ENCODE data around the gene IGIP.
"Not testable (repeated sequence)": the region's sequence is repeated elsewhere in the genome, so short reads cannot be mapped to it uniquely, and the experiment has no call there.

IGIP gene

DNA sequence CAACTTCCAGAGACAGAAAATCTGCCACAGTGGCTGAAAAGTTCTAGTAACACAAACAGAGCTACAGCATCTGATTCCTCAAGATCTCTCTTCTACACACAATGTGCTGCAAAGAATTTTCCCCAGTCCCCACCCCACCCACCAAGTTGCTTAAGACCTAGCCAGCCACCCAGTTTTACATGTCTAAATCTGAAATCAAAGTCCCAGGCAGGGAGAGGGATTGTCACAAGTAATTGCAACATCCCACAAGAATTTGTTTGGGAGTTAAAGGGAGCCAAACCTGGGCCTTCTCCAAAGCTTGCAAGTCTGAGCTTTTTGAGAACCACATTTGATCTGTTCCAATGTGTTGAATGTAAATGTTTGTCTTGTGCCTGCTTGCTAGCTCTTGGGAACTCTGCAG, 15.5 kb downstream of the IGIP start:
- DNase-seq (ENCODE audit: low read depth), result peak; percentile 30

DNA sequence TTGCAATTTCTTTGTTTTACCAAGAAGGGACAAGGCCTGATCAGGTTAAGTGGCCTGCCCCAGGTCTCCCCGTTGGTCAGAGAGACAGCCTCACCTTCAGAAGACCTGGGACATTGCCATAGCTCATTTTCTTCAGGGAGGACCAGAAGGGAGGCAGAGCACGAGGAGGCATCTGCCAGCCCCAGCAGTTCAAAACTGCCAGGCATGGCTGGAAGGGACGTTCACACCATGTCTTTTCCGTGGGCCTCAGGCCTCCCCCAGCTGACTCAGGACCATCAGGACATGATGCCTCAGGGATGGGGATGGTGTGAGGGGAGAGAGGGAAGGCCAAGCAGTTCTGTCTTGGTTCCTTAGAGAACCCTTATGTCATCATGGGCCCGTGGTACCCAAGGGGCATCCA, 16.5 kb downstream of the IGIP start:
- no peak for DNase-seq (ENCODE audit: low read depth)

DNA sequence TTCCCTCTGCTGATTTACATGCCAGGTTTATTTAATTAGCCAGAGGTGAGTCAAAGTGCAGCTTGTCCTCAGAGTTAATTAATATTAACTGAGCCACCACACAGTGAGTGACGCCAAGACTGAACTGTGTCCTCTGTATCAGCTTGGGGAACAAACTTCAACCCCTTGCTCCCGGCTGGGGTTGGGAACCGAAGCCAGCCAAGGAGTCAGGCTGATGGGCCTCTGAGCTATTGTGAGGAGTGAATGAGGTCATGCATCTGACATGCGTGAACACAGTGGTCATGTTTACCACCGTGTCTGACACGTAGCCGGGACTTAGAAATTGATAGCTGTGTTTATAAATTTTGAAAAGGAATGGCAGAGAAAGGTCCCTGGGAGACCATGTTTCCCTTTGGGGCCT, 17.1 kb downstream of the IGIP start:
- no peak for DNase-seq (ENCODE audit: low read depth)

GRCh38 chr5:140143521-140144258, 18.0 kb downstream of the IGIP start:
- DNase-seq (ENCODE audit: low read depth), result no peak

- no peak for DNase-seq (ENCODE audit: low read depth)
These were observed 19.5 kb downstream of the IGIP start for GRCh38 chr5:140145256-140145655.

DNA sequence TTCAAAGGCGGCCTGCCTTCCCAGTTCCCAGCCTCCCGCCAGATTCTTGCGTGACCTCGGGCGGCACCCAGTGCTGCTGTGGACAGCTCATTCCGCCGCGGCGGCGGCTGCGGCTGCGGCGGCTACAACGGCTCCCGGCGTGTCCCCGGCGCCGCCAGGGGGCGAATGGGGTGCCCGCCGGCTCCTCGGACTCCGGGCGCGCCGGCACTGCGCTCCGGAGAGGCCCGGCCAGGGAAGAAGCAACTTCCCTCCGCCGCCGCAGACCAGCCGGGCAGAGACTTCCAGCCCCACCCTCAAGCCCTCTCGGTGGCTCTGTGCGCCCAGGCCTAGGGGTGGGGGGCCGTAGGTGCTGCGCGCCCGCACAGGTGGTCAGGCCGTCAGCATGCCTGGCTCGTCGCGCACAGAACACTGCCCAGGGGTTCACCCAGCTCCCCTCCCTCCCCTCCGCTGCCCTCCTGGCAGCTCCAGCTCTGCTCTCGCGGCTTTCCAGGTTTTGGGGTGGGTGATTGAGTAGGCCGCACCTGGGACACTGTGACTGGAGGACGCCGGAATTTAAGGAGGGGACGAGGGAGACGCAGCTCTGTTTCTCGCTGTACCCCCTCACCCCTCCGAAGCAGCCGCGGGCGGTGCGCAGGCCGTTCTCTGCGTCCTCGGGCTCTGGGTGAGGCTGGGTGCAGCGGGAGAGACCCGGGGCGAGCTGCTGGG, 20.2 kb downstream of the IGIP start:
- DNase-seq (ENCODE audit: low read depth), result peak; percentile 72

DNA sequence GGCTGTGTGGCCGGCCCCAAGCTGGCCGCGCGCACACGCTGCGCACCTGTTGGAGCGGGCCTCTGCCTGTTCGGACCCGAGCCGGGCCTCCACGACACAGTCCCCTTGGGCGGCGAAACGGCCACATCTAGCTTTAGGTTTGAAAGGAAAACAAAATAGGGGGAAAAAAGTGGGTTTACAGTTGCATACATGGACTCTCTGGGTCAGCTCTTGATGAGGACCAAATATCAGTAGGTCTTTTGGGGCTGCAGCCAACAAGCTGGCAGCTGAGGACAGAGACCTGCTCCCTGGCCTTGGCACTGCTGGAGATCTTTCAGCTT, 20.7 kb downstream of the IGIP start:
- no peak for DNase-seq (ENCODE audit: low read depth)

DNA sequence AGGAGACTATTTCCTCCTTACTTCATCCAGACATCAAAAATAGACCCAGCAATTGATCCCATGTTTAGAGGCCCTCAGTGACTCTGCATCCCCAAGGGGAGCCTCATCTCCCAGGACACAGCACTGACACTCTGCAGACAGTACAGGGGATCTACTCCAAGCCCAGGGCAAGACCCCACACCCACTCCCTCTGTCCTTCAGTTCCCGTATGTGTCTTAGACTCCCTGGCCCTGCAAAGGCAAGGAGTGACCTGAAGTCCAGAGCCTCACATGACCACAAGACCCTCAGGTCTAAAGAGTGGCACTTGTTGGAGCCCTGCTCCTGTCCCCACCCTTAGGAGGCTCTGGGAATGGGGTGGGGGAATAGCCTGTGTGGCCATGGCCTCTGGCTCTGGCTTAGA, 21.7 kb downstream of the IGIP start:
- no peak for DNase-seq (ENCODE audit: low read depth)

DNA sequence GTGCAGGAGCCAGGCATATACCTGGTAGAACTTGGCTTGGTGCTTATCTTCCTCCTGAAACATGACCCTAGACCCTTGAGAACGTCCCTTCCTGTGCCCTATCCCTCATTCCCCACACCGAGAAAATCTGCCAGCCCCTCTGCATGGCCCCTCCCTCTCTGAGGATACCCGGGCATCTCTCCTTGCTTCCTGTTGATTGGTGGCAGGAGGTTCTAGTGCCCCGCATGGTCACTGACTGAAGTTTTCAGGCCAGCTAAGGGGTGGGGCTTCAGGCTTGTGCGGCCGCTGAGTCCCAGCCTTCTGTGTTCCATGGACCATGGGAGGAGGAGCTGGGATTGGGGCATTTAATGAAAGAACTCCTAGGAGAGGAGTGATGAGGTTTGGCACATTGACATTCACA, 22.8 kb downstream of the IGIP start:
- DNase-seq (ENCODE audit: low read depth), result peak; percentile 7

DNA sequence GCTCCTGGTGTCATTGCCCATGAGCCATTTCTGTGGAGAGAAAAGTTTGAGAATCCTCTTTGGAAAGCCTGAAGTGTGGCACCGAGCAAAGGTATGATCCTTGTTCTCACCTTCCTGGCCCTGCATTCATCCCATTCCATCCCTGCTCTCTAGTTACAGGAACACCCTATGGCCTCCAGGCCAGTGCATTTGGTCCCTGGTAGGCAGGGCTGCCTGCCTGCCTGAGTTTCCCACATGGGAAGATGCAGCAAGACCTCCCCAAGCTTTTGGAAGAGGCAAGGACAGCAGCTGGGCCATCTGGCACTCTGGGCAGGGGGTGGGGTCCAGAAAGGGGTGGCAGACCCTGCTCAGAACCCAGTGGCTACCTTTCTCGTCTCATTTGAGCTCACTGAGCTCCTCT, 24.5 kb downstream of the IGIP start:
- no peak for DNase-seq (ENCODE audit: low read depth)

GRCh38 chr5:140151144-140152021, 25.6 kb downstream of the IGIP start:
- DNase-seq (ENCODE audit: low read depth), result no peak

GRCh38 chr5:140152022-140152999, 26.6 kb downstream of the IGIP start:
- DNase-seq (ENCODE audit: low read depth), result no peak

- DNase-seq (ENCODE audit: low read depth), result no peak
These were observed 27.5 kb downstream of the IGIP start for GRCh38 chr5:140153255-140153654.

DNA sequence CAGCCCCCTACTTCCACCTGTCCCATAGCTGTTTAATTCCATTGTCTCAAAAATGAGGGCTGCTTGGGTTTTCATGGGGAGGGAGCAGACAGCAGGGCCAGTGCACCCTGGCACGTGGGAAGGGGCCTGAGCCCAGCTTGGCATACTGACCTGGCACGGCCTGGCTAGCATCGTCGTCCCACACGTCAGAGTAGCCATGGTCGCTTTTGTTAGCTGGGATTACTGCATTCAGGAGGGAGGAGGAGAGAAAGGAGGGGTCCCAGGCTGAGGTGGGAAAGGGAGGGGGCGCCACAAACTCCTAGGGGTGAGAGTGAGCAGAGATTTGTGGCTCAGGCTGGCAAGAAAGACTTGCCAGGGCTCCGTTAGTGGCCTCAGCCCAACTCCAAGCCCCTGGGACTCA, 28.2 kb downstream of the IGIP start:
- no peak for DNase-seq (ENCODE audit: low read depth)

- not testable (repeated sequence) for DNase-seq (ENCODE audit: low read depth)
These were observed 29.1 kb downstream of the IGIP start for GRCh38 chr5:140154710-140155381.

- peak; percentile 73 for DNase-seq (ENCODE audit: low read depth)
These were observed 31.5 kb downstream of the IGIP start for GRCh38 chr5:140157032-140157781.

DNA sequence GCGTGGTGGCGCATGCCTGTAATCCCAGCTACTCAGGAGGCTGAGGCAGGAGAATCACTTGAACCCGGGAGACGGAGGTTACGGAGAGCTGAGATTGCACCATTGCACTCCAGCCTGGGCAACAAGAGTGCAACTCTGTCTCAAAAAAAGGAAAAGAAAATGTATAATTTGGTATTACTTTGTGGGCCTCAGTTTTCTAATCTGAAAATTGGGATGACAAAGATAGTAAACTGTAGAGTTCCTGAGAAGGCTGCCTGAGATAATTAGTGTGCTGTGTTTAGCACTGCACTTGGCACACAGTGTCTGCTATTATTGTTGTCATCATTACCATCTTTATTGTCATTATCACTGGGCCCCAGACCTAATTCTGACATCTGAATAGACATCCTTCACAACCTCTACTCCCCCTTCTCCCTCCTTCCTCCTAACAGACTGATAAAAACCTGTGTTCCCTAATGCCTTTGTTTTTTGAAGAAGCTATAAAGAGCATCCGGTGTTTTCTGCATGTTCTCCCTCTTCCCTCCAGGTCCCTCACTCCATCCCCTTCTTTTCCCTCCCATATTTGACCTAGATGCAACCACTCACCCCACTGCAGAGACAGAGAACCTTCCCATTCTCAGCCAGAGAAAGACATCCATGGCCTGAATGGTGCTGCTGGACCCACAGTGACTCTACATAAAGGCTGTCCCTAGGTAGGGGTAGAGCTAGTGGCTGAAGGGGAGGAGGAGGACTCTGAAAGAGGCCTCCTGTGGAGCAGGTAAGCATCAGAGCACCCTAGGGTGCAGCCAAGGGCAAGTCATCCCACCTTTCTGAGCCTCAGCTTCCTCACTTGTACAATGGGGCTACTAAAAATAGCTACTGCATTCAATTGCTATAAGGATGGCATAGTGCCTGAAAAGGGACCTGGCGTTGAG, 33.5 kb downstream of the IGIP start:
- no peak for DNase-seq (ENCODE audit: low read depth)

GRCh38 chr5:140162275-140162674, 36.5 kb downstream of the IGIP start:
- no peak for DNase-seq (ENCODE audit: low read depth)

GRCh38 chr5:140162781-140163180, 37.0 kb downstream of the IGIP start:
- DNase-seq (ENCODE audit: low read depth), result no peak
